GM19463 (cell line): ENCODE data around the gene CCL4.
"Not testable (repeated sequence)": the region's sequence is repeated elsewhere in the genome, so short reads cannot be mapped to it uniquely, and the experiment has no call there.

ENCODE experiments used
- ATAC-seq: cut with Tn5 transposase; IDR thresholded peaks from one replicate; pipeline ENCODE4 v1.9.1; 2021; ENCODE audit warnings: mild to moderate bottlenecking, moderate library complexity; ENCODE audit not compliant: unreplicated experiment

The CCL4 gene

DNA sequence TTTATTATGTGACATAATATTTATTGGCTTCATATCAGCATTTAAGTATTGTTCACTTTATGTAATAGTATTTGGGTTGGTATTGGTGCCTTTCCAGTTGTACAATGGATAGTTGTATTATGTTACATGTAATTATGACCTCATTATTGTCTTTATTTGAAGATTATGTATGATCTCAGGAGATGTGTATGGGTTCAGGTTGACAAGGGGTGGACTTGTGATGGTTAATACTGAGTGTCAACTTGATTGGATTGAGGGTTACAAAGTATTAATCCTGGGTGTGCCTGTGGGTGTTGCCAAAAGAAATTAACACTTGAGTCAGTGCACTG lies 12.0 kb downstream of the CCL4 start:
- ATAC-seq: not testable (repeated sequence)

DNA sequence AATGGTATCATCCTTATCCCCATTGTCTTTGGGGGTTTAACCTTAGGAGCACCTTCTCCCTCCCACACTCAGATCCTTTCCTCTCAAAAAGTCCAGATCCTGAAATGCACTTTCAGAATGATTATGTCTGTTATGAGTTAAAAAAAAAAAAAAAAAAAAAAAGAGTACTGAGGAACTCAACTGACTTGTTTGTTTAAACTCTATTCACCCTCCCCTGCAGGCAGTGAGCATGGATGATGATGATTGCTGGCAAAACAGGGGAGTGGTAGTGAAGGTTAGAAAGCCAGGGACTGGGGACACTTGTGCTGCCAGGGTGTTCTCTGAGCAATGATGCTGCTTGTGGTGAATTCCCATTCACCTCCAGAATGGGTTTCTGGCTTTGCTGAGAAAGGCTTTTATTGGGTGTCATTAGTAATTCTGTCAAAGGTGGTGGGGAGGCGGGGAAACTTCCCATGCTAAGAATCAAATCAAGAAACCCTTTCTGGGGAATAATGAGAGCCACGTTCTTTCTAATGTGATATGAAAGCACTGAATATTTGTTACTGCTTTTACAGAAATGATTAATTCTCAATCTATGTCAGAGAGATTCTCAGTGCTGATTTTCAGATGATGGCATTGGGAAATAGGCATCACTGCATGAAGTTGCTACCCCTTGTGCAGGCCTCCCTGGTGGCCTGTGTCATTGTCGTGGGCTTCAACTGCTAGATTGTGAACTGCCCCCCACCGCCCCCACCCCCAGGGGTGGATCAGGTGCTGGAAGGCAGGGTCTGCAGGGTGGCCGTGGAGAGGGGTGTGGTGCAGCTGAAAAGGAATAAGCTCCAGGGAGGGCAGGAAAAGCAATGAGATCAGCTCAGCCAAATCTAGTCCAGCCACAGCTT lies 14.1 kb downstream of the CCL4 start:
- no peak for ATAC-seq

DNA sequence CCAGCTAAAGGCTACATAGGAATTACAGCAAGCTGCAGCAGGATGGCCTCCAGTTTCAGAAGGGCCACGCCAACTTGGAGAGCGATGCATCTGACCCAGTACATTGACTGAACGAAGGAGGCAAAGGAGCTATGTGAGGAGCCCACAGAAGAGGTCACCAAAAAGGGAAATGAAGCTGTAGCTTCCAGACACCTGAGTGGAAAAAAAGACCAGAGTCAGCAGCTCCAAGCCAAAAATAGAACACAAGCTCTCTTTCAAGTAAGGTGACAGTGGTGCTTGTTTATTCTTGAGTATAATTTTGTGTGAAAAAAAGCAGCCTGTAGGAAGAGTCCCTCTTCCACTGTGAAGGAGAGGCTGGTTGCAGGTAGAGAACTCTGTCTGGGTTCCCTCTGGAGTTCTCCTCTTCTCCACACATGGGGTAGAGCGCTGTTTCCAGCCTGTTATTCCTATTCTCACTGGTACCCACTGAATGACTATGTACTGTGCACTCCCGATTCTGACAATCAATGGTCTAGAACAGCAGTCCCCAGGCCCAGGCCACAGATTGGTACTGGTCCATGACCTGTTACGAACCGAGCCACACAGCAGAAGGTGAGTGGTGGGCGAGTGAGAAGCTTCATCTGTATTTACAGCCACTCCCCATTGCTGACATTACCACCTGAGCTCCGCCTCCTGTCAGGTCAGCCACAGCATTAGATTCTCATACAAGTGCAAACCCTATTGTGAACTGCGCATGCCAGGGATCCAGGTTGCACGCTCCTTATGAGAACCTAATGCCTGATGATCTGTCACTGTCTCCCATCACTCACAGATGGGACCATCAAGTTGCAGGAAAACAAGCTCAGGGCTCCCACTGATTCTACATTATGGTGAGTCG lies 15.1 kb downstream of the CCL4 start:
- ATAC-seq: no peak

DNA sequence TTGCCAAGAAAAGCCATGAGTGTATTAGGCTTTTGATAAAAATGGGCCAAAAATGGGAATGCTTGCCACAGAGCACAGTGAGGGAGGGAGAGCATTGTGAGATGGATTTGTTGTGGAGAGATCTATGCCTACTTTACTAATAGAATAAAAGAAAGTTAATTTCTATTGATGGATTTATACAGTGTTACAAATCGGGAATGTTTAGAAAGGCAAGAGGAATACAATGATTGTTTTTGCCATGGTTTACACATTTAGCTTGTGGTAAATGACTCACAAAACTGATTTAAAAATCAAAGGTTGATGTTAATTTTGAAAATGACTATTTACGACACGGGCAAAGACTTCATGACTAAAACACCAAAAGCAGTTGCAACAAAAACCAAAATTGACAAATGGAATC lies 16.6 kb downstream of the CCL4 start:
- ATAC-seq: no peak

GRCh38 chr17:36121099-36121498 lies 17.5 kb downstream of the CCL4 start:
- ATAC-seq: not testable (repeated sequence)

DNA sequence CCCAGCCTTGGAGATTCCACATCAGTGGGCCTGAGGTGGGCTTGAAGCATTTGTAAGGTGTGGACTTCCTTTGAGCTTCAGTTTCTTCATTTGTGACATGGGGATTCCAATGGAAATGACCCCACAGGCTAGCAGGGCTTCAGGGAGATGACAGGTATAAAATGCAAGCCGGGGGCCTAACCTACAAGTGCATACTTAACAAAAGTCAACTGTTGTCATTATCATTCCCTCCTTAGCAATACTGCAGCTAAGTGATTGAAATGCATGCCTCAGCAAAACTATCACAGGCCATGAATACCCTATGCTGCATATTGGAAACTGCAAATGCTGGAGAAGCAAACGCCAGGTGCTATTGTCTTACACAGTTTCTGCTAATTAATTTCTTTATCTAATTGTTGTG lies 19.8 kb downstream of the CCL4 start:
- ATAC-seq: no peak

- ATAC-seq: no peak
Measured at GRCh38 chr17:36124879-36125824, 21.5 kb downstream of the CCL4 start.

- ATAC-seq: no peak
Measured at GRCh38 chr17:36127199-36127893, 23.7 kb downstream of the CCL4 start.

GRCh38 chr17:36127911-36128310 lies 24.3 kb downstream of the CCL4 start:
- no peak for ATAC-seq

DNA sequence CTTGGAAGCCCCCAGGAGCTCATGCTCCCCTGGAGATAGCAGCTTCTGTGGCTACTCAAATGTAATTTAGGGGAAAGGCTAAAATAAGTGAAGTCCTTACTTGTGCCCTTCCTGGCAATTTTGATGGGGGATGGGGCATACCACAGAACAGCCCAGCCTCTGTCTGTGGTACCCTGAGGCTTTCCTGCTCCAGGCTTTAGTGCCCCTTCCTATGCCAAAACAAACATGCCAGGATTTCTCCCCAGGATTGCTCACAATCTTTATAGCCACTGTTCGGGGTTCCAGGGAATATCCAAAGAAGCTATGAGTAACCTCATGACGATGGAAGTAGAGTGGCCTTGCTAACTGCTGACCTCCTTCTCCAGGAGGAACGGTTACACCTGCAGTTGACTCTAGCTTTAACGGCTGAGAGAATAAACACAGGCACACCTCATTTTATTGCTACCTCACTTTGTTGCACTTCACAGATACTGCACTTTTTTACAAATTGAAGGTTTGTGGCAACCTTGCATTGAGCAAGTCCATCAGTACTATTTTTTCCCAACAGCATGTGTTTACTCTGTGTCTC lies 24.9 kb downstream of the CCL4 start:
- ATAC-seq: no peak

- ATAC-seq: no peak
Measured at GRCh38 chr17:36129616-36130015, 26.0 kb downstream of the CCL4 start.

GRCh38 chr17:36130346-36130745 lies 26.7 kb downstream of the CCL4 start:
- ATAC-seq: no peak

- ATAC-seq: no peak
Measured at GRCh38 chr17:36131421-36131820, 27.8 kb downstream of the CCL4 start.

- ATAC-seq: no peak
Measured at GRCh38 chr17:36131931-36132330, 28.3 kb downstream of the CCL4 start.

GRCh38 chr17:36132421-36132831 lies 28.8 kb downstream of the CCL4 start:
- no peak for ATAC-seq

DNA sequence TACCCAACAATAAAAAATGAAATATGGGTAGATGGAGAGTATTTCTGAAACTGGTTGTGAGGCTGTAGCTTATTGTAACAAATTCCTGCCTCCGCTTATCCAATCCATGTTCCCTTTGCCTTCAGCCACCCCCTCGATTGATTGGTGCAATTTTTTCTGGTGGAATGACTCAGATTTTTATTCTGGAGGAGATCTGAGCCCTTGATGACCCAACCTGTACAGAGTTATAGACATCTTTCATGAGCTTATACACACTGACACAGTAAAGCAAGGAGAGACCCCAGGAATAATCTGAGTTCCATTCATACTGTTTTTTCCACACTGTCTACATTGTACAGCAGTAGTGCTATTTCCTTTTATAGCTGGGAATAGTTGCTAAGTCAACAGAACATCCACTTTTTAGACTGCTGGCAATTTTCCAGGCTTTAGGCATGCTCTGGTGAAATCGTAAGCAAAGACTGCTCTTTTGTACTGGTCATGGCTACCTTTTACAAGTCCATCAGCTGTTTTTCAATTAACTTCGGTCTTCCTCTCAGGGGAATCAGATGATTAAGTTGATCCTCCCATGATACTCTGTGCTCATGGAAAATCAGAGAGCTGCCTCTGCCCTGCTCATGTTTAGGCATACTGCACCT lies 30.1 kb downstream of the CCL4 start:
- no peak for ATAC-seq

GRCh38 chr17:36135465-36135864 lies 31.8 kb downstream of the CCL4 start:
- no peak for ATAC-seq

GRCh38 chr17:36136036-36136435 lies 32.4 kb downstream of the CCL4 start:
- no peak for ATAC-seq

DNA sequence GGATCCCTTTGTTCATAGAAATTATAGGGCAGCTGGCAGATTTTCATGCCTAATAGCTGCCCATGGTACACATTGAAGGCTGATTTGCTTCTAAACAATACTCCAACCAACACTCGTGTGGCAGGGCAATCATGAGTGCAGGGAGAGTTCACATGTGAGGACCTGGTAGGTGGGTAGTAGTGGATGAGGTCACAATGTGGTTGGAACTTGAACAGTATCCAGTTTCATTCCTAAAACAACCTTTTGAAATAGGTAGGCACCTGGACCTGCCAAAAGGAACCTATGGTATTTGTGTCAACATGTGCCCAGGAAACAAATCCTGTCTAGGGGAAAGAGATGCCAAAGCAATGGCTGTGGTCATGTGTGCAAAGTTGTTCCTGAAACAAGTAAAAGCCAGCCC lies 32.8 kb downstream of the CCL4 start:
- no peak for ATAC-seq

GRCh38 chr17:36142235-36142634 lies 38.6 kb downstream of the CCL4 start:
- ATAC-seq: no peak
